Mucosa of stomach (tissue), 1 donor: ENCODE results near the gene UIMC1.

Source experiments
- H3K27me3 ChIP-seq: one replicate; pipeline ENCODE4 v1.7.0; 2013; ENCODE audit warnings: mild to moderate bottlenecking, low read length; ENCODE audit not compliant: control insufficient read depth, insufficient read depth
- H3K36me3 ChIP-seq: one replicate; pipeline ENCODE4 v1.7.0; 2013; ENCODE audit warnings: low read length; ENCODE audit not compliant: control insufficient read depth, insufficient read depth
- H3K4me1 ChIP-seq: one replicate; pipeline ENCODE4 v1.7.0; 2013; ENCODE audit warnings: mild to moderate bottlenecking, low read length; ENCODE audit not compliant: control insufficient read depth, insufficient read depth
- H3K4me3 ChIP-seq: one replicate; pipeline ENCODE4 v1.7.0; 2013; ENCODE audit warnings: low read length
- H3K9ac ChIP-seq: one replicate; pipeline ENCODE4 v1.7.0; 2013; ENCODE audit warnings: mild to moderate bottlenecking, low read length, moderate library complexity
- H3K9me3 ChIP-seq: one replicate; pipeline ENCODE4 v1.7.0; 2013; ENCODE audit warnings: mild to moderate bottlenecking, low read length, moderate library complexity; ENCODE audit not compliant: control insufficient read depth
- donor health status: Pancreatic carcinoma.

UIMC1 gene

DNA sequence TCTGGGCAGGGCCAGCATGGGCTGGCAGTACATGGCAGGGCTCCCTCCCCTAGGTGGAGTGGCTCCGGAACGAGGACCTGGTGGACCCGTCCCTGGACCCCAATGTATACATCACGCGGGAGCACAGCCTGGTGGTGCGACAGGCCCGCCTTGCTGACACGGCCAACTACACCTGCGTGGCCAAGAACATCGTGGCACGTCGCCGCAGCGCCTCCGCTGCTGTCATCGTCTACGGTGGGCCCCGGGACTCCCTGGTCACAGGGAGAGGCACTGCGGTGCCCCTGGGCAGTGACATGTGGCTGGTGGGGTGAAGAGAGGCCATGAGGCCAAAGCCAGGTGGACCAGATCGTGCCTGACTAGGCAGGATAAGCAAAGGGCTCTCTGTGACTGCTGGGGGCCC is 137.8 kb downstream of the UIMC1 start:
- Histone ChIP-seq H3K27me3 (peaks cover 26% of the 10 kb centered on the region), H3K4me3 (no peak overlapping the region), H3K4me1 (no peaks in the 10 kb centered on the region), H3K36me3 (no peaks in the 10 kb centered on the region), H3K9me3 (no peaks in the 10 kb centered on the region), H3K9ac (no peak overlapping the region)

DNA sequence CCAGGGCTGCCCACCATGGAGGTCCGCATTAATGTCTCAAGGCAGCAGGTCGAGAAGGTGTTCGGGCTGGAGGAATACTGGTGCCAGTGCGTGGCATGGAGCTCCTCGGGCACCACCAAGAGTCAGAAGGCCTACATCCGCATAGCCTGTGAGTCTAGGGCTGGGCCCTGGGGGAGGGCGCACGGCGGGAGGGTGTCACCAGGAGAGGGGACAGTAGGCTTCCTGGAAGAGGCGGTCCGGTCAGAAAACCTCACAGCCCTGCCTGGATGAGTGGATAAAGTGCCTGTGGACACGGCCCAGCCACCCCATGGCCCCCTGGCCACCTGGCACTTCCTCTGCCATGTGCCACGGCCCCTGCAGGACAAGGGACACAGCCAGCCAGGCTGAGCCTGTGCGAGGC is 138.5 kb downstream of the UIMC1 start:
- Histone ChIP-seq H3K4me1 (no peaks in the 10 kb centered on the region), H3K27me3 (peaks cover 30% of the 10 kb centered on the region), H3K36me3 (no peaks in the 10 kb centered on the region), H3K4me3 (no peak overlapping the region), H3K9ac (no peak overlapping the region), H3K9me3 (no peaks in the 10 kb centered on the region)

DNA sequence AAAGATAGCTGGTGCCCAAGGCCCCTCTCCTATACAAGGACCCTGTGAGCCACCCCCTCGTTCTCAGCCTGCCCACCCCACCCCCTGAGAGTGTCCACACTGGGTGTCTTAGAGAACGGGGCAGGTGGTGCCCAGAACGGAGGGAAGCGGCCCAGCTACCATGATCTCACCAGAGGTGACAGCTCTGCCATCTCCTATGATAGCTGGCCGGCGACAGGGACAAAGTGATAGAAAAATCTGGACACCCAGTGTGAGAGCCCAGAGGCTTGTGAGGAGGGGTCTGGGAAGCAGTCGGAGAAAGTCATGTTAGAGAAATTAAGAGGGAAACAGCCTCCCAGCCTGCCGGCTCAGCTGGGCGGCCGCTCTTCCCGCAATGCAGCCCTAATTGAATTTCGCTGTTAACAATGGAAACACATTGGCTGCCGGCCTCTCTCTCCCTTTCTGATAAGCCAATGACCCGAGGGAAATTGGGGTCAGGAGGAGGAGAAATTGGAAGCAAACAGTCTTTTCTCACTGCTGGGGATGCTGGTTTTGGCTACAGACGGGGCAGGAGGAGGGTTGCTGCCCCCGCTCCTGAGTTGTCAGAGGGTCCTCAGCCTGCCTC is 139.8 kb downstream of the UIMC1 start:
- Histone ChIP-seq H3K36me3 (no peaks in the 10 kb centered on the region), H3K9ac (no peak overlapping the region), H3K27me3 (peaks cover 41% of the 10 kb centered on the region), H3K4me3 (no peak overlapping the region), H3K4me1 (no peaks in the 10 kb centered on the region), H3K9me3 (no peaks in the 10 kb centered on the region)

DNA sequence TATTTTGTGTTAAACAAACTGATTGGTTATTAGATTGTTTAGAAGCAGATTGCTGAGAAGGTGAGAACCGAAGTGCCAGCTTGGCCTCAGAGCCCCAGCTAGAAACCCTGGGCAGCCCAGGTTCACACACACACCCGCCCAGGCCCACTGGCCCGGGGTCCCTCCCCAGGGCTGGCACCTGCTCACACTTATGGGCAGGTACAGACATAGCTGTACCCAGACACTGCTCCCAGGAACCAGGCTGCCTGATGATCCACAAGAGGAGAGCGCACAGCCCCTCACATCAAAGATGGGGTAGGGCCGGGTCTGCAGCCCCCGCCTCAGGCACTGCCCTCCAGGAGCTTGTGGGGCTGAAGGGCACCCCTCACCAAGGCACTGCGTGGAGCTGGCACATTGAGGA is 140.6 kb downstream of the UIMC1 start:
- no peaks in the 10 kb centered on the region for H3K9me3 ChIP-seq
- peaks cover 46% of the 10 kb centered on the region for H3K27me3 ChIP-seq
- no peaks in the 10 kb centered on the region for H3K36me3 ChIP-seq
- no peak overlapping the region for H3K9ac ChIP-seq
- no peak overlapping the region for H3K4me3 ChIP-seq
- no peaks in the 10 kb centered on the region for H3K4me1 ChIP-seq

DNA sequence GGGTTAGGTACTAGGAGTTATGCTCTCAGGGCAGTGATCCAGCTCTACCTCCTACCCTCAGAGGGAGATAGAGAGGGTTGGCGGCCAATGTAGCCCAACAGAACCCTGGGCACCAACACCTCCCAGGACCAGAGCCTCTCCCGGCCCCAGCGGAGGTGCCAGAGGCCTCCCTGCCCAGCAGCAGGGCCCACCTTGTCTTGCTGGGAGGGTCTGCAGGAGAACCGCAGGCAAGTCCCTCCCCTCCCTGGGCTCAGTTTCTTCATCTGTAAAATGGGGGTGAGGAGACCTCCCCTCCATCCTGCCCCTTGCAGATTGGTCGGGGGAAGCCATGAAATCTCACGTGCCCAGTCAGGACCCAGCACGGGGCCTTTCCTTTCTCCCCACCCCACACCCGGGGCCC is 141.8 kb downstream of the UIMC1 start:
- Histone ChIP-seq H3K9me3 (no peaks in the 10 kb centered on the region), H3K9ac (no peak overlapping the region), H3K27me3 (peaks cover 46% of the 10 kb centered on the region), H3K4me1 (no peaks in the 10 kb centered on the region), H3K36me3 (no peaks in the 10 kb centered on the region), H3K4me3 (no peak overlapping the region)

DNA sequence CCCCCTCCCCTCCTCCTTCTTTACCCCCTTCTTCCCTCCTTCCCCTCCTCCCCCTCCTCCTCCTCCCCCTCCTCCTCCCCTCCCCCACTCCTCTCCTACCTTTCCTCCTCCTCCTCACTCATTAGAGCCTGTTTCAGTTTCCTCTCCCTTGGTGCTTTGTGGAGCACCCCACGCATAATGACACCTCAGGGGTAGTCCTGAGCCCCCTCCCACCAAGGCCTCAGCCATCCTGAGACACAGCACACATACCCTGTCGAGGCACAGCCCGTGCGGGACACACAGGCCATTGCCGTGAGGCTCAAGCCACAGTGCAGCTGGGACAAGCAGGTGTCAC is 142.8 kb downstream of the UIMC1 start:
- H3K9me3 ChIP-seq: no peaks in the 10 kb centered on the region
- H3K4me3 ChIP-seq: no peak overlapping the region
- no peaks in the 10 kb centered on the region for H3K4me1 ChIP-seq
- H3K9ac ChIP-seq: no peak overlapping the region
- H3K36me3 ChIP-seq: no peaks in the 10 kb centered on the region
- peaks cover 46% of the 10 kb centered on the region for H3K27me3 ChIP-seq

DNA sequence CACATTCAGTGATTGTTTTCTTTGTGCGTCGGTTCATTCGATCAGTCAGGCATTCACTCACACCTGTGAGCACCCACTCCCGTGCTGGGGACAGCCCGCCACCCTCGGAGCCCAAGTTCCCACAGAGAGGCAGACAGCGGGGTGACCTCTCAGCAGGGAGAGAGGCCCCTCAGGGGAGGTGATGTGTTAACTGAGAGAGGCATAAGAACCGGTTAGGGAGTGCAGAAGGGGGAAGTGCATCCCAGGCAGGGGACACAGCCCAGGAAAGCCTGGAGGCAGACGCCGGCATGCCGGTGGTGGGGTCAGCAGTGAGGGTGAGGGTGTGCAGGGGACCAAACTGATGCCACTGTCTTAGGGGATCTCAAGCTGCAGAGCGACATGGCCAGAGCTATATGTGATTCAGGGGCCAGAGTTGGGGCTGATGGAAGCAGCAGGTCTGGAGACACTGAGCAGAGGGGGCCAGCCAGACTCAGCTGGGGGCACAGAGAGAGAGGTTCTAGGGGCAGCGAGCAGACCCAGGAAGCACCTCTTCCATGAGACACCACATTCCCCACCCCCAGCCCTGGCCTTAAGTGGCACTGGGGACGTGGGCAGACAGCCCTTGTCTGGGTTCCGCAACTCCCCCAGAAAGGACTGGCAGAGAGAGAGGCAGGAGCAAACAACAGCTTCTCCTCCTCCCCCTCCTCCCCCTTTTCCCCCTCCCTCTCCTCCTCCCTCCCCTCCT is 143.4 kb downstream of the UIMC1 start:
- Histone ChIP-seq H3K4me3 (no peak overlapping the region), H3K9ac (no peak overlapping the region), H3K27me3 (peaks cover 46% of the 10 kb centered on the region), H3K9me3 (no peaks in the 10 kb centered on the region), H3K4me1 (no peaks in the 10 kb centered on the region), H3K36me3 (no peaks in the 10 kb centered on the region)

DNA sequence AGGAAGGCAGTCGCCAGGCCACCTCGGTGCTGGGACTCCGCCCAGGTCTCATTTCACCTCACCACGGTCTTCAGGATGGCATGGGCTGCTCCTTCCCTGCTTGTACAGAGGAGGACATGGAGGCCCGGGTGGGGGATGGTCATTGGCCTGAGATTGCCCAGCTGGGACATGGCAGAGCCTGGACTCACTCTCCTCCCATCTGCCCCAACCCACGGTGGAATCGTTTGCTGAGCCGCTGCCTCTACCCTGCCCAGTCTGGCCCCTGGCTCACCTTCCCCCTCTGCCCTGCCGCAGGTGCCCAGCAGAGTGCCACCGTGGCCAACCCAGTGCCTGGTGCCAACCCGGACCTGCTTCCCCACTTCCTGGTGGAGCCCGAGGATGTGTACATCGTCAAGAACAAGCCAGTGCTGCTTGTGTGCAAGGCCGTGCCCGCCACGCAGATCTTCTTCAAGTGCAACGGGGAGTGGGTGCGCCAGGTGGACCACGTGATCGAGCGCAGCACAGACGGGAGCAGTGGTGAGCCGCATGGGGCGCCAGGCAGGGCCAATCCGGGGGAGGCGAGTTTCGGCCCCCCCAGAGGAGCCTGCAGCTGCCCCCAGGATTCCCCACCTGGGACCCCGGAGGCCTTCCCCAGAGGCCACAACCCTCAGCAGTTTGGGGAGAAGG is 144.1 kb downstream of the UIMC1 start:
- Histone ChIP-seq H3K9me3 (no peaks in the 10 kb centered on the region), H3K4me3 (no peak overlapping the region), H3K36me3 (no peaks in the 10 kb centered on the region), H3K9ac (no peak overlapping the region), H3K27me3 (peaks cover 43% of the 10 kb centered on the region), H3K4me1 (no peaks in the 10 kb centered on the region)

DNA sequence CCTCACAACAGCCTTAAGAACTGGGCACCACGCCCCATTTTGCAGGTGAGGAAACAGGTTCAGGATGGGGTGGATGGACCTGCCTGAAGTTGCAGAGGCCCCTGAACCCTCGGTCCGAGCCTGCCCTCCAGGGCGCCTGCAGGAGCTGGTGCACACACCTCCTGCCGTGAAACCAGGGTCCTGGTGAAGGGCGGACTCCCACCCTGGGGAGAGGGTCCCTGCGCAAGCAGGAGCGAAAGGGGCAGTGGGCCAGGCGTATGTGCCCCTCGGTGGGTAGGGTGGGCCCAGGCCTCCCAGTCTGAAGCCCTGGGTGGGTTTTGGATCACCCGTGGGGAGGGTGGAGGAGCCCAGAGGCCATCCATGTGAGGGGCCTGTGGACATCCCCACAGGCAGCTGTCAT is 145.3 kb downstream of the UIMC1 start:
- Histone ChIP-seq H3K9ac (no peak overlapping the region), H3K27me3 (peaks cover 34% of the 10 kb centered on the region), H3K9me3 (no peaks in the 10 kb centered on the region), H3K4me3 (no peak overlapping the region), H3K36me3 (no peaks in the 10 kb centered on the region), H3K4me1 (no peaks in the 10 kb centered on the region)

DNA sequence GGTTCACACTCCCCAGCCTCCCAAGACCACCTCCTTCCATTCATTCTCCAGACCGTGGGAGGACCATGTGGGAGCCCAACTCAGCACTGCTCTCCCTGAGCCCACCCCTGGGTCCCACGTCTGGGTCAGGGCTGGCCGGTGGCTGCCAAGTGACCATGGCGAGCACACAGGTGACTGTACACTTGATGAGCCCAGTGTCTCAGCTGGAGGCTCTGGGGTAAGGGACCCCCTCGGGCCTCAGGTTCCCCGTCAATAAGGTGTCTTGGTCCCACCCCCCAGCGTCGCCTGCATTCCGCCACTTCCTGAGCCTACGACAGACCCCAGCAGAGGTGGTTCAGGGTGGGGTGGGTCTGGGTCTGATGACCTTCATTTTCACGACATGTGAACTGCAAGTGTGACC is 146.2 kb downstream of the UIMC1 start:
- no peak overlapping the region for H3K9ac ChIP-seq
- H3K4me1 ChIP-seq: no peaks in the 10 kb centered on the region
- H3K27me3 ChIP-seq: peaks cover 26% of the 10 kb centered on the region
- H3K36me3 ChIP-seq: no peaks in the 10 kb centered on the region
- H3K4me3 ChIP-seq: no peak overlapping the region
- no peaks in the 10 kb centered on the region for H3K9me3 ChIP-seq

DNA sequence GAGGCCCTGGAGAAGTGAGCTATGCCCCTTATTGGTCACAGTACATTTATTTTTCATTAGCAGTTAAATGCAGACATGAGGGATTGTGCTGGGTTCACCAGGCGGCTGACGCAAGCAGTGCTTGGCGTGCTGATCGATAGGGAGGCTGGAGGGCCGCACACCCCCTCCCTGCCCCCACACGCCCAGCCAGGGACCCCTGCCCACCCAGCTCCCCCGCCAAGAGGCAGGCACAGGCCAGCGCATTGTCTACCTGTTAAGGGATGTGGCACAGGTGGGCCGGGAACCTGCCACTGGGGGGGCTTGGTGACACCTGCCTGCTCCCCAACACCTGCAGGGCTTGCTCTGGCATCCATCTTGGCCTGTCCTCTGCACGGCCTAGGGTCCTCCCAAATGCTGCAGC is 146.7 kb downstream of the UIMC1 start:
- H3K36me3 ChIP-seq: no peaks in the 10 kb centered on the region
- no peaks in the 10 kb centered on the region for H3K4me1 ChIP-seq
- no peak overlapping the region for H3K4me3 ChIP-seq
- H3K9ac ChIP-seq: no peak overlapping the region
- H3K27me3 ChIP-seq: peaks cover 22% of the 10 kb centered on the region
- H3K9me3 ChIP-seq: no peaks in the 10 kb centered on the region

DNA sequence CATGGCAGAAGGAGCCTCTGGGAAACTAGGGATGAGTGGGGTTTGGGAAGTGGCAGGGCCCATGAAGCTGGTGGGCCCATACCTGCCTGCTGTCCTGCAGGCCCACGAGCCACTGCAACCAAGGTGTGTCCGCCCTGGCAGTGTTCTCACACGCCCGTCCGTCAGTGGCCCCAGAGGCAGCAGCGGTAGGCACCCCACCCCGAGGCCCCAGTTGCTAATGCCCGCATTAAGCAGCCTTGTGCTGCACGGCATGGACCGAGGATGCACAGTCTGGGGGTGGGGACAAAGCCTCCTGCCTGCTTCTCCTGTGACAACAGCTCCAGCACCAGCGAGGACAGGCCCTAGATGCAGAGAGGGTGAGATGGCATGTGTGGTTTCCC is 148.7 kb downstream of the UIMC1 start:
- H3K27me3 ChIP-seq: peaks cover 20% of the 10 kb centered on the region
- no peak overlapping the region for H3K4me3 ChIP-seq
- no peak overlapping the region for H3K9ac ChIP-seq
- H3K9me3 ChIP-seq: no peaks in the 10 kb centered on the region
- H3K36me3 ChIP-seq: no peaks in the 10 kb centered on the region
- H3K4me1 ChIP-seq: no peaks in the 10 kb centered on the region
